GM12865 (cell line): ENCODE measurements around the gene HIVEP2.
A peak's percentile ranks its signal among the peaks of the same experiment; 100 is the strongest.

Experiments used
- DNase-seq: peaks from one replicate; pipeline ENCODE4 v3.0.0; 2010; ENCODE audit warnings: low read depth
- H3K4me3 ChIP-seq: 2 replicates; pipeline ENCODE4 v1.5.1; 2011; ENCODE audit warnings: mild to moderate bottlenecking, low read depth, low read length, control low read depth
- CTCF ChIP-seq: IDR thresholded peaks from 2 replicates; pipeline ENCODE4 v1.5.1; 2011; ENCODE audit warnings: low read length, control low read depth, low read depth, inconsistent platforms; ENCODE audit not compliant: insufficient read depth; ENCODE audit errors: missing control alignments

The HIVEP2 gene

GRCh38 chr6:142880201-142880600 lies 64.8 kb downstream of the HIVEP2 start:
- no peak for DNase-seq

GRCh38 chr6:142879527-142879926 lies 65.4 kb downstream of the HIVEP2 start:
- no peak for TF ChIP-seq CTCF
- H3K4me3 ChIP-seq, result no peak overlapping the region
- DNase-seq, result no peak

More at GRCh38 chr6:142880201-142880600, 64.8 kb downstream of the HIVEP2 start:
- TF ChIP-seq CTCF, result no peak
- no peak overlapping the region for H3K4me3 ChIP-seq

GRCh38 chr6:142879076-142879475 lies 65.9 kb downstream of the HIVEP2 start:
- no peak overlapping the region for H3K4me3 ChIP-seq
- no peak for TF ChIP-seq CTCF
- no peak for DNase-seq

DNA sequence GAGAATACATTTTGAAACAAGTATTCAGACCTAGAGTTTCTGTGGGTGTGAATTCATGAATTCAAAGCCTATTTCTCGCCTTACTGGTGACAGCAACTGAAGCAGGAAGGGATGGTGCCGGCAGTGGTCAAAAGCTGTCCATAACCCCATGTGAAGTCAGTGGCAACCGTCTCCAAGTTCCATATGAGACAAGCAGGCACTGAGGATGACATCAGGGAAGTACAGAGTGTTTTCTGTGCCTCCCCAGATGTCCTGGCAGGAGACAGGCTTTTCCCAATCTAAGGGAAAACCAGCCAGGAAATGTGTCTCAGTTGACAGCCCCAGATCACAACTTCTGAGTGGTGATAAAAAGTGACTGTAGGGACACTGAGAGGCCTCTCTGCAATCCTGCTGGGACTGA lies 66.6 kb downstream of the HIVEP2 start:
- no peak overlapping the region for H3K4me3 ChIP-seq
- DNase-seq, result peak; percentile 83
- no peak for TF ChIP-seq CTCF

GRCh38 chr6:142874676-142875075 lies 70.3 kb downstream of the HIVEP2 start:
- no peak overlapping the region for H3K4me3 ChIP-seq
- TF ChIP-seq CTCF, result no peak
- DNase-seq, result no peak

GRCh38 chr6:142872376-142872775 lies 72.6 kb downstream of the HIVEP2 start:
- H3K4me3 ChIP-seq, result no peak overlapping the region
- no peak for TF ChIP-seq CTCF
- no peak for DNase-seq

- peak; percentile 85 for DNase-seq
- no peak overlapping the region for H3K4me3 ChIP-seq
- TF ChIP-seq CTCF, result no peak
Observed at GRCh38 chr6:142871910-142872331, 73.1 kb downstream of the HIVEP2 start.
